ENCODE data around the gene C1orf210. TPM values are rescaled to one million over a fixed set of nuclear protein-coding genes. Genes with fewer than 3 reads are reported as not detected.

Gene C1orf210
- polyA plus RNA-seq, 3 donors = 0.05 TPM; not detected in 2

- Histone ChIP-seq H3K9ac (ENCODE audit: insufficient read depth, low read length, poor library complexity, severe bottlenecking) (no peak overlapping the region), H3K4me3 (replicated peaks in 1 of 3; ENCODE audit: low read depth in 2 of 3, low read length in 3 of 3) (no peak overlapping the region), H3K9me3 (replicated peaks in 1 of 2; ENCODE audit: control insufficient read depth in 1 of 2, insufficient read depth in 1 of 2, low read length in 2 of 2) (no peaks in the 10 kb centered on the region), H2AFZ (ENCODE audit: insufficient read depth, low read depth, low read length, poor library complexity, severe bottlenecking) (no peak overlapping the region), H3K79me2 (ENCODE audit: insufficient read depth, low read length) (no peaks in the 10 kb centered on the region), H4K20me1 (ENCODE audit: insufficient read depth, low read length) (no peaks in the 10 kb centered on the region), H3K27me3 (ENCODE audit: control insufficient read depth in 2 of 2, insufficient read depth in 2 of 2, low read length in 2 of 2) (no peaks in the 10 kb centered on the region), H3K27ac (ENCODE audit: low read depth in 1 of 2, low read length in 2 of 2) (no peak overlapping the region), H3K36me3 (replicated peaks in 1 of 2; ENCODE audit: control insufficient read depth in 1 of 2, insufficient read depth in 2 of 2, low read length in 2 of 2) (no peaks in the 10 kb centered on the region), H3K4me1 (ENCODE audit: control insufficient read depth in 1 of 2, insufficient read depth in 2 of 2, low read length in 2 of 2) (no peaks in the 10 kb centered on the region), H3K4me2 (replicated peaks; ENCODE audit: extremely low read depth, low read length, poor library complexity, severe bottlenecking) (no peak overlapping the region)
- H3K27me3 Mint-ChIP-seq (ENCODE audit: low read depth in 3 of 3) = peaks cover 0 to 3% (median 2%) of the 10 kb centered on the region in 3 donors
- no peak for DNase-seq
- no peak for TF ChIP-seq CTCF (IDR thresholded peaks at IDR 0.05)
- 100% methylated on average over 1 of the region's 2 CpGs for WGBS (ENCODE audit: insufficient coverage)
- H3K36me3 Mint-ChIP-seq = no peaks in the 10 kb centered on the region
- H3K4me3 Mint-ChIP-seq = no peak overlapping the region
- no peaks in the 10 kb centered on the region for H3K9me3 Mint-ChIP-seq
- H3K27ac Mint-ChIP-seq = no peak overlapping the region
- H3K4me1 Mint-ChIP-seq = peaks cover 2% of the 10 kb centered on the region
- intact Hi-C loops (cut with micrococcal nuclease) = no loop called here
Measured at GRCh38 chr1:43280692-43281091, 4.7 kb downstream of the C1orf210 start.

GRCh38 chr1:43279666-43280065 is 5.7 kb downstream of the C1orf210 start:
- no peaks in the 10 kb centered on the region for H3K27me3 ChIP-seq (ENCODE audit: control insufficient read depth in 2 of 2, insufficient read depth in 2 of 2, low read length in 2 of 2)

More at GRCh38 chr1:43279666-43280065, 5.7 kb downstream of the C1orf210 start:
- no peaks in the 10 kb centered on the region for H3K9me3 ChIP-seq (replicated peaks in 1 of 2; ENCODE audit: control insufficient read depth in 1 of 2, insufficient read depth in 1 of 2, low read length in 2 of 2)
- Mint-ChIP-seq H3K27me3 (ENCODE audit: low read depth in 3 of 3) (peaks cover 0 to 3% (median 2%) of the 10 kb centered on the region in 3 donors), H3K36me3 (no peaks in the 10 kb centered on the region), H3K27ac (peak overlapping the region in 1 of 7 donors; percentile 26), H3K4me1 (peaks cover 6% of the 10 kb centered on the region), H3K4me3 (no peak overlapping the region), H3K9me3 (peaks cover 0 to 3% (median 1%) of the 10 kb centered on the region in 7 donors)
- no peak for TF ChIP-seq CTCF (IDR thresholded peaks at IDR 0.05)
- DNase-seq = no peak
- H3K9ac ChIP-seq (ENCODE audit: insufficient read depth, low read length, poor library complexity, severe bottlenecking) = no peak overlapping the region
- H3K4me1 ChIP-seq (ENCODE audit: control insufficient read depth in 1 of 2, insufficient read depth in 2 of 2, low read length in 2 of 2) = peaks cover 3% of the 10 kb centered on the region in 2 donors
- intact Hi-C loops (cut with micrococcal nuclease) = no loop called here
- no peaks in the 10 kb centered on the region for H3K36me3 ChIP-seq (replicated peaks in 1 of 2; ENCODE audit: control insufficient read depth in 1 of 2, insufficient read depth in 2 of 2, low read length in 2 of 2)
- no peak overlapping the region for H3K27ac ChIP-seq (ENCODE audit: low read depth in 1 of 2, low read length in 2 of 2)
- no peak overlapping the region for H3K4me3 ChIP-seq (replicated peaks in 1 of 3; ENCODE audit: low read depth in 2 of 3, low read length in 3 of 3)
- WGBS (ENCODE audit: insufficient coverage) = 96% methylated on average over 6 of the region's 6 CpGs
- no peaks in the 10 kb centered on the region for H3K79me2 ChIP-seq (ENCODE audit: insufficient read depth, low read length)
- H2AFZ ChIP-seq (ENCODE audit: insufficient read depth, low read depth, low read length, poor library complexity, severe bottlenecking) = no peak overlapping the region
- H4K20me1 ChIP-seq (ENCODE audit: insufficient read depth, low read length) = no peaks in the 10 kb centered on the region
- H3K4me2 ChIP-seq (replicated peaks; ENCODE audit: extremely low read depth, low read length, poor library complexity, severe bottlenecking) = no peak overlapping the region

Measured in CD14-positive monocyte (primary cell).